Heart right ventricle (tissue), 16 donors: Measurements from ENCODE around the gene TNS3. TPM values are rescaled to one million over a fixed set of nuclear protein-coding genes. Genes with fewer than 3 reads are reported as not detected.

Experiments used
- ATAC-seq, 8 donors: fragments of 200-7000 bp; cut with Tn5 transposase; one replicate each; pipeline ENCODE4 v1.9.1; 2020; ENCODE audit warnings: mild to moderate bottlenecking in 8 of 8, moderate library complexity in 8 of 8, moderate number of reproducible peaks in 1 of 8
- DNase-seq, 2 donors: peaks; one replicate each; pipeline ENCODE4 v3.0.0-alpha.2; 2020
- H3K27ac ChIP-seq, 10 donors: fragments of 200-600 bp; sonication (generic) in 2 of 10; one replicate each; pipeline versions ENCODE4 v1.5.0 to v1.8.0; 2020 to 2022; ENCODE audit warnings: mild to moderate bottlenecking in 3 of 10
- H3K27me3 ChIP-seq, 7 donors: fragments of 200-600 bp; one replicate each; pipeline ENCODE4 v1.8.0; 2021 to 2022; ENCODE audit warnings: mild to moderate bottlenecking in 2 of 7
- H3K36me3 ChIP-seq, 9 donors: fragments of 200-600 bp; sonication (generic) in 1 of 9; one replicate each; pipeline versions ENCODE4 v1.5.0 to v1.8.0; 2020 to 2022; ENCODE audit warnings: mild to moderate bottlenecking in 2 of 9
- H3K4me1 ChIP-seq, 9 donors: fragments of 200-600 bp; sonication (generic) in 1 of 9; one replicate each; pipeline versions ENCODE4 v1.5.0 to v1.8.0; 2020 to 2022; ENCODE audit warnings: mild to moderate bottlenecking in 4 of 9
- H3K4me3 ChIP-seq, 10 donors: fragments of 200-600 bp; sonication (generic) in 2 of 10; one replicate each; pipeline versions ENCODE4 v1.5.0 to v1.8.0; 2020 to 2022; ENCODE audit warnings: mild to moderate bottlenecking in 7 of 10, moderate library complexity in 2 of 10
- H3K9me3 ChIP-seq, 11 donors: fragments of 200-600 bp in 10 of 11; sonication (generic) in 2 of 11; one replicate each; pipeline versions ENCODE4 v1.5.0 to v1.8.0; 2013 to 2022; ENCODE audit warnings: mild to moderate bottlenecking in 2 of 11, control low read depth in 1 of 11, moderate library complexity in 1 of 11
- WGBS, 2 donors: extraction: QIAGEN DNeasy Blood & Tissue Kit; methylation state at CpG; one replicate each; pipeline ENCODE4 v1.1.7; 2013; ENCODE audit warnings: inconsistent platforms in 1 of 2; 5-methylcytosine and 5-hydroxymethylcytosine counted together
- intact Hi-C, 10 donors: fragments of 100-400 bp; cut with DNase I; formaldehyde crosslinking; loops; one replicate each; pipeline versions ENCODE4 v1.11.1 to v1.14.2; 2022
- polyA plus RNA-seq, 2 donors: library from polyadenylated mRNA; stranded (reverse); fragments of 200-250 nt; gene quantifications; one replicate each; pipeline ENCODE4 v1.2.3, GENCODE V29; 2013
- total RNA-seq, 10 donors: library from RNA; stranded (reverse); fragmentation: NEBNext Ultra II Directional in 3 of 10; extraction: Animal tissue kit (Norgen Biotek cat#: 25700) in 3 of 10; gene quantifications; one replicate each; pipeline versions ENCODE4 v1.2.1 to v1.2.4, GENCODE V29; 2021 to 2023
- TF ChIP-seq, protein P1 (sequence below), 9 donors: fragments of 200-600 bp; sonication (generic) in 2 of 9; IDR thresholded peaks; one replicate each; pipeline versions ENCODE4 v1.5.0 to v1.8.0; 2021 to 2022; ENCODE audit warnings: antibody characterized with exemption in 9 of 9, mild to moderate bottlenecking in 5 of 9, moderate library complexity in 1 of 9
- donor health status: Arrhythmogenic right ventricular cardiomyopathy.
- donor health status: ischemic (EF 13 %, LVEDD 7.1; RV severe dilation, severe dysfunction).
- donor health status: healthy with polysubstance abuse.
- donor health status: DM: no; HTN: yes; CAD: no.
- donor health status: DM: no; HTN: no; CAD: no.
- donor health status: ischemic (EF 25% LVEDD 6.9; RV normal size, moderate dysfunction).
- donor health status: ischemic (EF 25% LVEDD 5.7; RV mildly dilated, moderate dysfunction).
- donor health status: healthy.
- donor health status: DM: yes; HTN: yes; CAD: no.
- donor health status: Ischemic cardiomyopathy.
- donor health status: ischemic (EF 35%, LVEDD 5.7; RV mildly dilated, moderate dysfunction).
- donor health status: nonischemic (EF 11% LVEDD 7.7; RV severe dilation, severe dysfunction).
- donor health status: DM: yes; HTN: yes; CAD: no.
- donor health status: PGD.
- donor health status: ischemic (EF 29% LVEDD 5.4; RV normal size, mild dysfunction).
- donor health status: nonischemic (EF 23%, LVEDD 6.1; RV moderate dilation, normal function).

TNS3 gene
- total and polyA plus RNA-seq, 12 donors = 6.7 to 74.2 (median 34.0) TPM

DNA sequence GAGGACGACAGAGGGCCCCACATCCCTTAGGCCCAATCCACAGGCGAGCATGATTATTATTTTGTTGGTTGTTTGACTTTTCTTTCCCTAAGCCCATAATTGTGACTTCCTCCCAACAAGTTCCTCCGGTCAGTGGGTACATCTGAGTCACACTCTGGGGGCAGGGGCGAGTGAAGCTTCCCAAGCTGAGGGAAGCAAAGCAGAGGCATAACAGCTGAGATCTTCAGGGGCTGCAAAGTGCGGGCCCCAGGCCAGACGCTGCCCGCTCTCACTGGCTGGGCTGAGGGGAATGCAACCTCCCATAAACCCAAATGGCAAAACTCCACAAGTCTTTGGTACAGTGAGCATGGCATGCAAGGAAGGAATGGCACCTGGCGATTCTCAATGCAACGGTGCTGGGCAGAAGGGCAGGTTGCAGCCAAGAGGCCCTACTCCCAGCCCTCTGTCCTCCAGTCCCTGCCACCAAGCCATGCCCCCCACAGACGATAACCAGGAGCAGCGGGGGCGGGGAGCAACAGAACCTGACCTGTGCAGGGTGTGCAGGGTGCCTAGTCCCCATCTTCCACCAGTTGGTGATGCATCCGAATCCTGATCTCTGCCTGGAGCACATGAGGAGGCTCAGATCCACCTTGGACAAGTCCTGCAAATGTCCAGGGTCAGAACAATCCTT, 25.3 kb downstream of the TNS3 start:
- WGBS, 2 donors = 93 to 96% methylated on average over 13 of the region's 13 CpGs
- intact Hi-C loops = loop anchor here in 1 of 10 donors (10.0 kb wide), 1 partner anchor 112 kb away; no protein-coding TSS in a partner anchor
- peak overlapping the region in 1 of 10 donors; percentile 36 for H3K27ac ChIP-seq
- H3K9me3 ChIP-seq = peaks cover 0 to 7% (median 0%) of the 10 kb centered on the region in 11 donors
- peaks cover 0 to 39% (median 13%) of the 10 kb centered on the region in 9 donors for H3K4me1 ChIP-seq
- no peak overlapping the region for H3K4me3 ChIP-seq
- DNase-seq (no peak), ATAC-seq (peak in 2 of 8 donors; percentile 7 to 16)
- H3K27me3 ChIP-seq = no peaks in the 10 kb centered on the region
- H3K36me3 ChIP-seq = no peaks in the 10 kb centered on the region
- TF ChIP-seq, protein P1, sequence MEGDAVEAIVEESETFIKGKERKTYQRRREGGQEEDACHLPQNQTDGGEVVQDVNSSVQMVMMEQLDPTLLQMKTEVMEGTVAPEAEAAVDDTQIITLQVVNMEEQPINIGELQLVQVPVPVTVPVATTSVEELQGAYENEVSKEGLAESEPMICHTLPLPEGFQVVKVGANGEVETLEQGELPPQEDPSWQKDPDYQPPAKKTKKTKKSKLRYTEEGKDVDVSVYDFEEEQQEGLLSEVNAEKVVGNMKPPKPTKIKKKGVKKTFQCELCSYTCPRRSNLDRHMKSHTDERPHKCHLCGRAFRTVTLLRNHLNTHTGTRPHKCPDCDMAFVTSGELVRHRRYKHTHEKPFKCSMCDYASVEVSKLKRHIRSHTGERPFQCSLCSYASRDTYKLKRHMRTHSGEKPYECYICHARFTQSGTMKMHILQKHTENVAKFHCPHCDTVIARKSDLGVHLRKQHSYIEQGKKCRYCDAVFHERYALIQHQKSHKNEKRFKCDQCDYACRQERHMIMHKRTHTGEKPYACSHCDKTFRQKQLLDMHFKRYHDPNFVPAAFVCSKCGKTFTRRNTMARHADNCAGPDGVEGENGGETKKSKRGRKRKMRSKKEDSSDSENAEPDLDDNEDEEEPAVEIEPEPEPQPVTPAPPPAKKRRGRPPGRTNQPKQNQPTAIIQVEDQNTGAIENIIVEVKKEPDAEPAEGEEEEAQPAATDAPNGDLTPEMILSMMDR (IDR thresholded peaks at IDR 0.05) = no peak

DNA sequence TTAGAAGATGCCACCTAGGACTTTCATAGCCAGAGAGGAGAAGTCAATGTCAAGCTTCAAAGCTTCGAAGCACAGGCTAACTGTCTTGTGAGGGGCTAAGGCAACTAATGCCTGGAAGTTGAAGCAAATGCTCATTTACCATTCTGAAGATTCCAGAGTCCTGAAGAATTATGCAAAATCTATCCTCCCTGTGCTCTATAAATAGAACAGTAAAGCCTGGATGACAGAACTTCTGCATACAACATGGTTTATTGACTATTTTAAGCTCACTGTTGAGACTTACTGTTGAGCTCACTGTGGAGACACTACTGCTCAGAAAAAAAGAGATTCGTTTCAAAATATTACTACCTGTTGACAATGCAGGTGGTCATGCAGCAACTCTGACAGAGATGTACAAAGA, 28.6 kb downstream of the TNS3 start:
- no peak overlapping the region for H3K4me3 ChIP-seq
- DNase-seq (no peak), ATAC-seq (no peak)
- 86 to 90% methylated on average over 2 of the region's 2 CpGs for WGBS, 2 donors
- peaks cover 0 to 7% (median 0%) of the 10 kb centered on the region in 11 donors for H3K9me3 ChIP-seq
- TF ChIP-seq, protein P1 (IDR thresholded peaks at IDR 0.05) = no peak
- H3K36me3 ChIP-seq = no peaks in the 10 kb centered on the region
- no peak overlapping the region for H3K27ac ChIP-seq
- intact Hi-C loops = loop anchor here in 1 of 10 donors (10.0 kb wide), 1 partner anchor 109 kb away; no protein-coding TSS in a partner anchor
- peaks cover 0 to 46% (median 18%) of the 10 kb centered on the region in 9 donors for H3K4me1 ChIP-seq
- no peaks in the 10 kb centered on the region for H3K27me3 ChIP-seq

GRCh38 chr7:47552621-47553020, 29.3 kb downstream of the TNS3 start:
- TF ChIP-seq, protein P1 (IDR thresholded peaks at IDR 0.05) = no peak
- intact Hi-C loops = loop anchor here in 1 of 10 donors (10.0 kb wide), 1 partner anchor 108 kb away; no protein-coding TSS in a partner anchor
- 71 to 83% methylated on average over 3 of the region's 3 CpGs for WGBS, 2 donors
- peaks cover 0 to 7% (median 0%) of the 10 kb centered on the region in 11 donors for H3K9me3 ChIP-seq
- peaks cover 0 to 46% (median 18%) of the 10 kb centered on the region in 9 donors for H3K4me1 ChIP-seq
- DNase-seq (no peak), ATAC-seq (peak; percentile 42 to 78 (median 59))
- no peaks in the 10 kb centered on the region for H3K36me3 ChIP-seq
- H3K27me3 ChIP-seq = no peaks in the 10 kb centered on the region
- H3K27ac ChIP-seq = peak overlapping the region in 5 of 10 donors; percentile 6 to 41 (median 22)
- H3K4me3 ChIP-seq = no peak overlapping the region

- 64 to 75% methylated on average over 12 of the region's 12 CpGs for WGBS, 2 donors
- no peaks in the 10 kb centered on the region for H3K36me3 ChIP-seq
- H3K27me3 ChIP-seq = no peaks in the 10 kb centered on the region
- ATAC-seq (peak in 7 of 8 donors; percentile 48 to 86 (median 76)), DNase-seq (peak; percentile 56 to 68)
- no peak overlapping the region for H3K4me3 ChIP-seq
- H3K4me1 ChIP-seq = peaks cover 0 to 40% (median 18%) of the 10 kb centered on the region in 9 donors
- TF ChIP-seq, protein P1 (IDR thresholded peaks at IDR 0.05) = no peak
- intact Hi-C loops = loop anchor here in 1 of 10 donors (10.0 kb wide), 1 partner anchor 107 kb away; no protein-coding TSS in a partner anchor
- peak overlapping the region in 5 of 10 donors; percentile 6 to 41 (median 22) for H3K27ac ChIP-seq
- H3K9me3 ChIP-seq = peaks cover 0 to 7% (median 0%) of the 10 kb centered on the region in 11 donors
These were observed 30.1 kb downstream of the TNS3 start for GRCh38 chr7:47551668-47552440.
